Ishikawa (cell line): Measurements from ENCODE around the gene DNAJC9.

Experiments used
- EP300 ChIP-seq: IDR thresholded peaks from 2 replicates; pipeline ENCODE4 v1.6.1; 2012; ENCODE audit warnings: borderline replicate concordance
- FOXM1 ChIP-seq: IDR thresholded peaks from 2 replicates; pipeline ENCODE4 v1.6.1; 2012; ENCODE audit warnings: low read depth, borderline replicate concordance
- RAD21 ChIP-seq: IDR thresholded peaks from 2 replicates; pipeline ENCODE4 v1.6.1; 2012; ENCODE audit warnings: low read depth
- TAF1 ChIP-seq: IDR thresholded peaks from 2 replicates; pipeline ENCODE4 v1.6.1; 2012; ENCODE audit warnings: low read depth, mild to moderate bottlenecking
- TCF12 ChIP-seq: IDR thresholded peaks from 2 replicates; pipeline ENCODE4 v1.6.1; 2012; ENCODE audit warnings: low read depth
- TF ChIP-seq, protein P1 (sequence below): IDR thresholded peaks from 2 replicates; pipeline ENCODE4 v1.6.1; 2012; ENCODE audit warnings: low read depth, mild to moderate bottlenecking
- TF ChIP-seq, protein P2 (sequence below): IDR thresholded peaks from 2 replicates; pipeline ENCODE4 v1.6.1; 2012

DNA sequence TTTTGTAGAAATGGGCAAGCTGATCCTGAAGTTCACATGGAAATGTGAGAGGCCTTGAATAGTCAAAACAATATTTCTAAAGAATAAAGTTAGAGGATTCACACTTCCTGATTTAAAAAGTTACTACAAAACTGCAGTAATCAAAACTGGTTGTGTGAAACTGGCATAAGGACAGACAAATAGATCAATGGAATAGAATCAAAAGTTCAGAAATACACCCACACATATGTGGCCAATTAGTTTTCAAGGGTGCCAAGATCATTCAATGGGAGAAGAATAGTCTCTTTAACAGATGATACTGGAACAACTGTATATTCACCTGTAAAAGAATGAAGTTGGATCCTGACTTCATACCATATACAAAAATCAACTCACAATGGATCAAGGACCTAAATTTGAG is 27.7 kb downstream of the DNAJC9 start:
- no peak for TF ChIP-seq RAD21
- no peak for TF ChIP-seq EP300
- TF ChIP-seq FOXM1, result no peak
- TF ChIP-seq, protein P1, sequence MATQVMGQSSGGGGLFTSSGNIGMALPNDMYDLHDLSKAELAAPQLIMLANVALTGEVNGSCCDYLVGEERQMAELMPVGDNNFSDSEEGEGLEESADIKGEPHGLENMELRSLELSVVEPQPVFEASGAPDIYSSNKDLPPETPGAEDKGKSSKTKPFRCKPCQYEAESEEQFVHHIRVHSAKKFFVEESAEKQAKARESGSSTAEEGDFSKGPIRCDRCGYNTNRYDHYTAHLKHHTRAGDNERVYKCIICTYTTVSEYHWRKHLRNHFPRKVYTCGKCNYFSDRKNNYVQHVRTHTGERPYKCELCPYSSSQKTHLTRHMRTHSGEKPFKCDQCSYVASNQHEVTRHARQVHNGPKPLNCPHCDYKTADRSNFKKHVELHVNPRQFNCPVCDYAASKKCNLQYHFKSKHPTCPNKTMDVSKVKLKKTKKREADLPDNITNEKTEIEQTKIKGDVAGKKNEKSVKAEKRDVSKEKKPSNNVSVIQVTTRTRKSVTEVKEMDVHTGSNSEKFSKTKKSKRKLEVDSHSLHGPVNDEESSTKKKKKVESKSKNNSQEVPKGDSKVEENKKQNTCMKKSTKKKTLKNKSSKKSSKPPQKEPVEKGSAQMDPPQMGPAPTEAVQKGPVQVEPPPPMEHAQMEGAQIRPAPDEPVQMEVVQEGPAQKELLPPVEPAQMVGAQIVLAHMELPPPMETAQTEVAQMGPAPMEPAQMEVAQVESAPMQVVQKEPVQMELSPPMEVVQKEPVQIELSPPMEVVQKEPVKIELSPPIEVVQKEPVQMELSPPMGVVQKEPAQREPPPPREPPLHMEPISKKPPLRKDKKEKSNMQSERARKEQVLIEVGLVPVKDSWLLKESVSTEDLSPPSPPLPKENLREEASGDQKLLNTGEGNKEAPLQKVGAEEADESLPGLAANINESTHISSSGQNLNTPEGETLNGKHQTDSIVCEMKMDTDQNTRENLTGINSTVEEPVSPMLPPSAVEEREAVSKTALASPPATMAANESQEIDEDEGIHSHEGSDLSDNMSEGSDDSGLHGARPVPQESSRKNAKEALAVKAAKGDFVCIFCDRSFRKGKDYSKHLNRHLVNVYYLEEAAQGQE, result no peak
- TF ChIP-seq, protein P2, sequence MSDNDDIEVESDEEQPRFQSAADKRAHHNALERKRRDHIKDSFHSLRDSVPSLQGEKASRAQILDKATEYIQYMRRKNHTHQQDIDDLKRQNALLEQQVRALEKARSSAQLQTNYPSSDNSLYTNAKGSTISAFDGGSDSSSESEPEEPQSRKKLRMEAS, result no peak
- no peak for TF ChIP-seq TCF12
- no peak for TF ChIP-seq TAF1
